ENCODE measurements around the gene LANCL1.

Gene LANCL1

DNA sequence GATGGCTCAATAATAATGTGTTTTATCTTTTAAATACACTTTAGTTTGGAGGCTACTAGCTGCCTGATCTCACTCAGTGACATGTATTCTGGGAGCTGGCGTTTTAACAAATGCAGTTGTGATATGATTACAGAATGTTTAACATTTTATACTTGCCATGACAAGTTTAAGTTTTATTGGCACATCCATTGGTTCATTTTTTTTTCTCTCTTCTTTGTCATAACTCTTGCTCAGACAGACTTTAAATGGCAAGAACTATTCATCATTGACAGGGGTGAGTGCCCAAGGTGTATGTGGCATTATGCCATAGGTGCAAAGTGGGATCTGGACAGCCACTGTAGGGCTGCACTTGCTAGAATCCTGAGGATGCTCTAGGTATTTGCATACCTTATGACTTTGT, 89.5 kb downstream of the LANCL1 start:
- DNase-seq: no peak
